ENCODE results near the gene TEX13B. TPM values are rescaled to one million over a fixed set of nuclear protein-coding genes. Genes with fewer than 3 reads are reported as not detected.

TEX13B gene
- polyA plus RNA-seq, 1 donor from 2014 or later, result not detected

DNA sequence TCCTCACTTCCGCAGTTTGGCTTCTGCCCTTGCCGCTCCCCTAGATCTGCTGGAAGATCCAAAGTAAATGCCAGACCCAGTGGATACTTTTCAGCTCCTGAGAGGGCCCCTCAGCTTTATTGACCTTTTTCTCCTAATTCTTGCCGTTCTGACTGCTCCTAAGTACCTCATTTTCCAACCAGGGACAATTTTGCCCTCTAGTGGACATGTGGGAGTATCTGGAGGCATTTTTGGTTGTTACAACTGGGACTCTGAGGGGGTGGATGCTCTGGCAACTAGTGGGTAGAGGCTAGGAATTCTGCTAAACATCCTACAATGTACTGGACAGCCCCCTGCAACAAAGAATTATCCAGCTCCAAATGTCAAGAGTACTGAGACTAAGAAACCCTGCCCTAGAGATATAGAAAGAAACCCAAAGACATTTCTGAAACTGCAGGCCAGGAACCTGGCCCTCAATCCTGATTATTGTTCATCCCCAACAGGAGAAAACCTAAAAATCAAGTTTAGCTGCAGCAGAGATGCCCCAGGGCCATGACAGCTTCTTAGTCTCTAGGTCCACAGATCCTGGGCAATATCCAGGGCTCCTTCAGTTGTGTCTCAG, 3.4 kb downstream of the TEX13B start:
- H3K4me2 ChIP-seq (ENCODE audit: low read length), result no peak overlapping the region
- H3K4me3 ChIP-seq (ENCODE audit: low read length), result no peak overlapping the region
- no peaks in the 10 kb centered on the region for H3K36me3 ChIP-seq (ENCODE audit: insufficient read depth, low read length)
- no peaks in the 10 kb centered on the region for H3K9me3 ChIP-seq (ENCODE audit: low read length)
- H4K20me1 ChIP-seq (ENCODE audit: insufficient read depth), result no peaks in the 10 kb centered on the region
- H2AFZ ChIP-seq (ENCODE audit: low read depth, low read length), result no peak overlapping the region
- H3K9ac ChIP-seq (ENCODE audit: low read length), result no peak overlapping the region
- no peak for TF ChIP-seq POLR2AphosphoS5 (IDR thresholded peaks at IDR 0.05)
- TF ChIP-seq SMC3 (conservative IDR thresholded peaks at IDR 0.05; ENCODE audit: poor library complexity), result no peak
- no peak for TF ChIP-seq RAD21 (conservative IDR thresholded peaks at IDR 0.05)
- no peak for TF ChIP-seq EZH2 (IDR thresholded peaks at IDR 0.05; ENCODE audit: borderline replicate concordance, insufficient read depth, low read length, poor library complexity, severe bottlenecking)
- TF ChIP-seq, protein P1, sequence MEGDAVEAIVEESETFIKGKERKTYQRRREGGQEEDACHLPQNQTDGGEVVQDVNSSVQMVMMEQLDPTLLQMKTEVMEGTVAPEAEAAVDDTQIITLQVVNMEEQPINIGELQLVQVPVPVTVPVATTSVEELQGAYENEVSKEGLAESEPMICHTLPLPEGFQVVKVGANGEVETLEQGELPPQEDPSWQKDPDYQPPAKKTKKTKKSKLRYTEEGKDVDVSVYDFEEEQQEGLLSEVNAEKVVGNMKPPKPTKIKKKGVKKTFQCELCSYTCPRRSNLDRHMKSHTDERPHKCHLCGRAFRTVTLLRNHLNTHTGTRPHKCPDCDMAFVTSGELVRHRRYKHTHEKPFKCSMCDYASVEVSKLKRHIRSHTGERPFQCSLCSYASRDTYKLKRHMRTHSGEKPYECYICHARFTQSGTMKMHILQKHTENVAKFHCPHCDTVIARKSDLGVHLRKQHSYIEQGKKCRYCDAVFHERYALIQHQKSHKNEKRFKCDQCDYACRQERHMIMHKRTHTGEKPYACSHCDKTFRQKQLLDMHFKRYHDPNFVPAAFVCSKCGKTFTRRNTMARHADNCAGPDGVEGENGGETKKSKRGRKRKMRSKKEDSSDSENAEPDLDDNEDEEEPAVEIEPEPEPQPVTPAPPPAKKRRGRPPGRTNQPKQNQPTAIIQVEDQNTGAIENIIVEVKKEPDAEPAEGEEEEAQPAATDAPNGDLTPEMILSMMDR (IDR thresholded peaks at IDR 0.05; ENCODE audit: poor library complexity, severe bottlenecking), result no peak
- no peak for TF ChIP-seq TAF1 (IDR thresholded peaks at IDR 0.05; ENCODE audit: low read depth)
- TF ChIP-seq, protein P2, sequence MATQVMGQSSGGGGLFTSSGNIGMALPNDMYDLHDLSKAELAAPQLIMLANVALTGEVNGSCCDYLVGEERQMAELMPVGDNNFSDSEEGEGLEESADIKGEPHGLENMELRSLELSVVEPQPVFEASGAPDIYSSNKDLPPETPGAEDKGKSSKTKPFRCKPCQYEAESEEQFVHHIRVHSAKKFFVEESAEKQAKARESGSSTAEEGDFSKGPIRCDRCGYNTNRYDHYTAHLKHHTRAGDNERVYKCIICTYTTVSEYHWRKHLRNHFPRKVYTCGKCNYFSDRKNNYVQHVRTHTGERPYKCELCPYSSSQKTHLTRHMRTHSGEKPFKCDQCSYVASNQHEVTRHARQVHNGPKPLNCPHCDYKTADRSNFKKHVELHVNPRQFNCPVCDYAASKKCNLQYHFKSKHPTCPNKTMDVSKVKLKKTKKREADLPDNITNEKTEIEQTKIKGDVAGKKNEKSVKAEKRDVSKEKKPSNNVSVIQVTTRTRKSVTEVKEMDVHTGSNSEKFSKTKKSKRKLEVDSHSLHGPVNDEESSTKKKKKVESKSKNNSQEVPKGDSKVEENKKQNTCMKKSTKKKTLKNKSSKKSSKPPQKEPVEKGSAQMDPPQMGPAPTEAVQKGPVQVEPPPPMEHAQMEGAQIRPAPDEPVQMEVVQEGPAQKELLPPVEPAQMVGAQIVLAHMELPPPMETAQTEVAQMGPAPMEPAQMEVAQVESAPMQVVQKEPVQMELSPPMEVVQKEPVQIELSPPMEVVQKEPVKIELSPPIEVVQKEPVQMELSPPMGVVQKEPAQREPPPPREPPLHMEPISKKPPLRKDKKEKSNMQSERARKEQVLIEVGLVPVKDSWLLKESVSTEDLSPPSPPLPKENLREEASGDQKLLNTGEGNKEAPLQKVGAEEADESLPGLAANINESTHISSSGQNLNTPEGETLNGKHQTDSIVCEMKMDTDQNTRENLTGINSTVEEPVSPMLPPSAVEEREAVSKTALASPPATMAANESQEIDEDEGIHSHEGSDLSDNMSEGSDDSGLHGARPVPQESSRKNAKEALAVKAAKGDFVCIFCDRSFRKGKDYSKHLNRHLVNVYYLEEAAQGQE (IDR thresholded peaks at IDR 0.05; ENCODE audit: borderline replicate concordance), result no peak
- TF ChIP-seq MXI1 (conservative IDR thresholded peaks at IDR 0.05; ENCODE audit: poor library complexity, severe bottlenecking), result no peak
- no peak for TF ChIP-seq EP300 (conservative IDR thresholded peaks at IDR 0.05; ENCODE audit: poor library complexity, severe bottlenecking)
- no peaks in the 10 kb centered on the region for H3K9me2 ChIP-seq (ENCODE audit: insufficient read depth, low read length)
- H3K27ac ChIP-seq (ENCODE audit: low read length), result no peak overlapping the region
- H3F3A ChIP-seq (ENCODE audit: insufficient read depth, low read length, poor library complexity, severe bottlenecking), result no peaks in the 10 kb centered on the region
- no peaks in the 10 kb centered on the region for H3K27me3 ChIP-seq (ENCODE audit: insufficient read depth, low read depth, low read length)
- H3K79me2 ChIP-seq (replicated peaks; ENCODE audit: insufficient read depth, low read length), result no peaks in the 10 kb centered on the region

DNA sequence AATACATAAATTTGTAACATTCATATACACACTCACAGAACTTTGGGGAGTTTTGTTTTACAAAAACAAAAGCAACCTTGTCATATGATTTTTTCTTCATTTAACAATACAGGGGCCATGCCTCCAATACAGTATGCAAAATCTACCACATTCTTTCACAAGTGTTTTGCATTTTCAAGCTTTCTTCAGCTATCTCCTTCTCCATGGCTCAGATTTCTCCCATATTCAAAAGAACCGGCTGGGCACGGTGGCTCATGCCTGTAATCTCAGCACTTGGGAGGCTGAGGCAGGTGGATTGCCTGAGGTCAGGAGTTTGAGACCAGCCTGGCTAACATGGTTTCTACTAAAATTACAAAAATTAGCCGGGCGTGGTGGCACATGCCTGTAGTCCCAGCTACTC, 4.1 kb downstream of the TEX13B start:
- H3K9me3 ChIP-seq (ENCODE audit: low read length), result no peaks in the 10 kb centered on the region
- H3K27ac ChIP-seq (ENCODE audit: low read length), result no peak overlapping the region
- no peaks in the 10 kb centered on the region for H3K36me3 ChIP-seq (ENCODE audit: insufficient read depth, low read length)
- no peak overlapping the region for H3K9ac ChIP-seq (ENCODE audit: low read length)
- no peak overlapping the region for H2AFZ ChIP-seq (ENCODE audit: low read depth, low read length)
- H4K20me1 ChIP-seq (ENCODE audit: insufficient read depth), result no peaks in the 10 kb centered on the region
- H3K4me3 ChIP-seq (ENCODE audit: low read length), result no peak overlapping the region
- H3F3A ChIP-seq (ENCODE audit: insufficient read depth, low read length, poor library complexity, severe bottlenecking), result no peaks in the 10 kb centered on the region
- H3K79me2 ChIP-seq (replicated peaks; ENCODE audit: insufficient read depth, low read length), result no peaks in the 10 kb centered on the region
- TF ChIP-seq TAF1 (IDR thresholded peaks at IDR 0.05; ENCODE audit: low read depth) (no peak), MXI1 (conservative IDR thresholded peaks at IDR 0.05; ENCODE audit: poor library complexity, severe bottlenecking) (no peak), SMC3 (conservative IDR thresholded peaks at IDR 0.05; ENCODE audit: poor library complexity) (no peak), EZH2 (IDR thresholded peaks at IDR 0.05; ENCODE audit: borderline replicate concordance, insufficient read depth, low read length, poor library complexity, severe bottlenecking) (no peak), EP300 (conservative IDR thresholded peaks at IDR 0.05; ENCODE audit: poor library complexity, severe bottlenecking) (no peak), RAD21 (conservative IDR thresholded peaks at IDR 0.05) (no peak)
- TF ChIP-seq, protein P1 (IDR thresholded peaks at IDR 0.05; ENCODE audit: poor library complexity, severe bottlenecking), result no peak
- no peaks in the 10 kb centered on the region for H3K9me2 ChIP-seq (ENCODE audit: insufficient read depth, low read length)
- H3K4me2 ChIP-seq (ENCODE audit: low read length), result no peak overlapping the region
- H3K27me3 ChIP-seq (ENCODE audit: insufficient read depth, low read depth, low read length), result no peaks in the 10 kb centered on the region
